Progenitor cell of endocrine pancreas (in vitro differentiated cells): Measurements from ENCODE around the gene DGCR8. TPM values are rescaled to one million over a fixed set of nuclear protein-coding genes. Genes with fewer than 3 reads are reported as not detected.

Experiments used
- DNase-seq: peaks from one replicate; pipeline ENCODE4 v3.0.0; 2021; ENCODE audit warnings: low spot score; ENCODE audit not compliant: unreplicated experiment
- H3K27ac Mint-ChIP-seq: 2 replicates; pipeline ENCODE4 v1.8.0; 2021; ENCODE audit warnings: mild to moderate bottlenecking, moderate library complexity, mixed read lengths
- H3K27me3 Mint-ChIP-seq: 2 replicates; pipeline ENCODE4 v1.8.0; 2021; ENCODE audit warnings: mixed read lengths
- H3K36me3 Mint-ChIP-seq: 2 replicates; pipeline ENCODE4 v1.8.0; 2022; ENCODE audit warnings: mixed read lengths; ENCODE audit not compliant: insufficient read depth
- H3K4me1 Mint-ChIP-seq: 2 replicates; pipeline ENCODE4 v1.8.0; 2021; ENCODE audit warnings: low read depth, mixed read lengths
- H3K4me3 Mint-ChIP-seq: 2 replicates; pipeline ENCODE4 v1.8.0; 2021; ENCODE audit warnings: low read depth, mild to moderate bottlenecking, moderate library complexity, mixed read lengths
- H3K9me3 Mint-ChIP-seq: 2 replicates; pipeline ENCODE4 v1.8.0; 2021; ENCODE audit warnings: low read depth, mixed read lengths
- total RNA-seq: library from RNA; stranded (reverse); gene quantifications from 2 replicates; pipeline ENCODE4 v1.2.1, GENCODE V29; 2021
- TF ChIP-seq, protein P1 (sequence below): fragments of 200-600 bp; sonication (generic); IDR thresholded peaks from one replicate; pipeline ENCODE4 v1.5.0; 2021; ENCODE audit warnings: antibody characterized with exemption, mild to moderate bottlenecking; ENCODE audit not compliant: unreplicated experiment

DGCR8 gene
- total RNA-seq, 1 donor from 2014 or later = 75.8 TPM

GRCh38 chr22:20056696-20057386 lies 23.2 kb upstream of the DGCR8 start:
- H3K4me3 Mint-ChIP-seq = no peak overlapping the region
- no peak for DNase-seq
- H3K27ac Mint-ChIP-seq = no peak overlapping the region
- H3K9me3 Mint-ChIP-seq = no peaks in the 10 kb centered on the region
- peaks cover 5% of the 10 kb centered on the region for H3K36me3 Mint-ChIP-seq
- TF ChIP-seq, protein P1, sequence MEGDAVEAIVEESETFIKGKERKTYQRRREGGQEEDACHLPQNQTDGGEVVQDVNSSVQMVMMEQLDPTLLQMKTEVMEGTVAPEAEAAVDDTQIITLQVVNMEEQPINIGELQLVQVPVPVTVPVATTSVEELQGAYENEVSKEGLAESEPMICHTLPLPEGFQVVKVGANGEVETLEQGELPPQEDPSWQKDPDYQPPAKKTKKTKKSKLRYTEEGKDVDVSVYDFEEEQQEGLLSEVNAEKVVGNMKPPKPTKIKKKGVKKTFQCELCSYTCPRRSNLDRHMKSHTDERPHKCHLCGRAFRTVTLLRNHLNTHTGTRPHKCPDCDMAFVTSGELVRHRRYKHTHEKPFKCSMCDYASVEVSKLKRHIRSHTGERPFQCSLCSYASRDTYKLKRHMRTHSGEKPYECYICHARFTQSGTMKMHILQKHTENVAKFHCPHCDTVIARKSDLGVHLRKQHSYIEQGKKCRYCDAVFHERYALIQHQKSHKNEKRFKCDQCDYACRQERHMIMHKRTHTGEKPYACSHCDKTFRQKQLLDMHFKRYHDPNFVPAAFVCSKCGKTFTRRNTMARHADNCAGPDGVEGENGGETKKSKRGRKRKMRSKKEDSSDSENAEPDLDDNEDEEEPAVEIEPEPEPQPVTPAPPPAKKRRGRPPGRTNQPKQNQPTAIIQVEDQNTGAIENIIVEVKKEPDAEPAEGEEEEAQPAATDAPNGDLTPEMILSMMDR = no peak
- no peaks in the 10 kb centered on the region for H3K4me1 Mint-ChIP-seq
- H3K27me3 Mint-ChIP-seq = no peaks in the 10 kb centered on the region

DNA sequence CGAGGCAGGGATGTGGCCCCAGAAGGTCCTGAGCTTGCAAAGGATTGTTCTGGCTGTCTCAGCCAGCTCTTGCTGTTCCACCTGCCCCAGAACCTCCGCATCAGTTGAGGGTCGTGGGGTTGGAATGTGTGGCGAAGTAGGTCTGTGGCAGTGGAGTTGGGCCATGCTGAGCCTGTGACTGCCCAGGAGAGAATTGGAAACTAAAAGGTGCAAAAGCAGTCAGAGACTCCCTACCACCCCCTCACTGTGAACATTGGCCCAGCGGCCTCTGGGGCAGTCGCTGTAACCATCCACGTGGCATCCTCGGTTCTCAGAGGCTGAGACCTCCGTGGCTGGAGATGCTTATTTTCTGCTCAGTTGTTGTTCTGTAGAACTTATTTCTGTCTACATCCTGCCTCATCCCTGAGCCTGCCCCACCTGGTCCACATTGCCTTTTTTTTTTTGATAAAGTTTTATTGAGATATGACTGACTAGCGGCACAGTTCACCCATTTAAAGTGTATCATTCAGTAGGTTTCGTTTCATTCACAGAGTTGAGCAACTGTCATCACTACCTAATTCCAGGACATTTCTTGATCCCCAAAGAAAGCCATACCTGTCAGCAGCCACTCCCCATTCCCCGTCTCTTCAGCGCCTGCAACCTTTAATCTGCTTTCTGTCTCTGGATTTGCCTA lies 22.3 kb upstream of the DGCR8 start:
- TF ChIP-seq, protein P1 = no peak

GRCh38 chr22:20058989-20059770 lies 20.9 kb upstream of the DGCR8 start:
- no peak for DNase-seq
- Mint-ChIP-seq H3K27me3 (no peaks in the 10 kb centered on the region), H3K36me3 (peaks cover 5% of the 10 kb centered on the region), H3K4me3 (no peak overlapping the region), H3K9me3 (no peaks in the 10 kb centered on the region), H3K27ac (no peak overlapping the region), H3K4me1 (no peaks in the 10 kb centered on the region)
- TF ChIP-seq, protein P1 = no peak

More for the DNA sequence above, 22.3 kb upstream of the DGCR8 start:
- H3K4me1 Mint-ChIP-seq = no peaks in the 10 kb centered on the region
- no peak overlapping the region for H3K4me3 Mint-ChIP-seq
- H3K9me3 Mint-ChIP-seq = no peaks in the 10 kb centered on the region
- peaks cover 5% of the 10 kb centered on the region for H3K36me3 Mint-ChIP-seq
- H3K27me3 Mint-ChIP-seq = no peaks in the 10 kb centered on the region
- no peak overlapping the region for H3K27ac Mint-ChIP-seq
- no peak for DNase-seq

DNA sequence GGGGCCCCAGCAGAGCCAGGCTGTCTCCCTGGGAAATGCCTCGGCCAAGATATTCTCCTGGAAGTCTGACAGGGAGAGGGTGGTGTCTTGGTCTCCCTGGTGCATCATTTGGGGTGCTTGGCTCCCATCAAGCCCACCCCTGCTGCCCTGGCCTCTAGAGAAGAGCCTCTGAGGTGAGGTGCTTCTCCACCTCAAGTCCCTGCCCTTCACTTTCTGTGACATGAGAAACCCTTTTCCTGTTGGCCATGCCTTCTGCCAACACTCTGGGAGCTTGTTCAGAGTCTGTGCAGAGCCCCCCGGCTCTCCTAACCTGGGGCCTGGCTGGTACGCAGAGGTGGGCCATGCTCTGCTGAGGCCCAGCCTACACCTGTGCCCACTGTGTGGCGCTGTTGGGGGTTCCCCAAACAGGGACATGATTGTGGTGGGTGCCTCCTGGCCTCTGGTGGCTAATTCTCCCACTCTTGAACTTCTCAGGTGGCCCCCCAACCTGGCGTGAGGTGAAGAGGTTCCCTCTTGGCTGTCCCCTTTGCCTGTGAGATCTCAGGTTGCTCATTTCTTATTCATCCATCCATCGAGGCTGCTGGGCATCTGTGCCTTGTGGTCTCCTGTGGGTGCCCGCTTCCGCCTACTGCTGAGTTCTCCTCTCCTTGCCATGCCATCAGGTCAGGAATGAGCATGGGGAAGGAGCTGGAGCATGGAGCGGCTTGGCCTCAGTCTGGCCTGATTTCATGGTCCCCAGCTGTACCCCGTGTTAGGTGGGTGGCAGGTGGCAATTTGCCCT lies 19.2 kb upstream of the DGCR8 start:
- Mint-ChIP-seq H3K4me3 (no peak overlapping the region), H3K9me3 (no peaks in the 10 kb centered on the region), H3K4me1 (no peaks in the 10 kb centered on the region), H3K36me3 (peaks cover 5% of the 10 kb centered on the region), H3K27me3 (no peaks in the 10 kb centered on the region), H3K27ac (no peak overlapping the region)
- TF ChIP-seq, protein P1 = no peak
- no peak for DNase-seq

DNA sequence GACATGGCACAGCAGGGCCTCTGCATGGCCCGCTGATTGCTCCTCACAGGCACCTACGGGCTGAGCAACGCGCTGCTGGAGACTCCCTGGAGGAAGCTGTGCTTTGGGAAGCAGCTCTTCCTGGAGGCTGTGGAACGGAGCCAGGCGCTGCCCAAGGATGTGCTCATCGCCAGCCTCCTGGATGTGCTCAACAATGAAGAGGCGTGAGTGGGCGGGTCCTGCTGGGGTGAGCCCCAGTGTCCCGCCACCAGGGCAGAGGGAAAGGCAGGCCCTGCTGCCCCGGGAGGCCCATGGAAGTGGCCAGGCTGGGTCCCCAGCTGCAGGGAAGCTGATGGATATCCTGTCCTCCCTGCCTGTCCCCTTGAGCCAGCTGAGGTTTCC lies 18.6 kb upstream of the DGCR8 start:
- H3K4me3 Mint-ChIP-seq = no peak overlapping the region
- no peak overlapping the region for H3K27ac Mint-ChIP-seq
- TF ChIP-seq, protein P1 = no peak
- no peaks in the 10 kb centered on the region for H3K27me3 Mint-ChIP-seq
- no peak for DNase-seq
- H3K9me3 Mint-ChIP-seq = no peaks in the 10 kb centered on the region
- H3K36me3 Mint-ChIP-seq = peaks cover 5% of the 10 kb centered on the region
- H3K4me1 Mint-ChIP-seq = no peaks in the 10 kb centered on the region
